Measurements from ENCODE around the gene MSI2. TPM values are rescaled to one million over a fixed set of nuclear protein-coding genes. Genes with fewer than 3 reads are reported as not detected.

MSI2 gene
- total RNA-seq, 1 donor from 2014 or later = 26.6 TPM

GRCh38 chr17:57387575-57387974, 131.3 kb downstream of the MSI2 start:
- H3K4me3 ChIP-seq (ENCODE audit: low read depth, low read length) = no peak overlapping the region
- DNase-seq (ENCODE audit: low read depth) = no peak
- TF ChIP-seq, protein P1, sequence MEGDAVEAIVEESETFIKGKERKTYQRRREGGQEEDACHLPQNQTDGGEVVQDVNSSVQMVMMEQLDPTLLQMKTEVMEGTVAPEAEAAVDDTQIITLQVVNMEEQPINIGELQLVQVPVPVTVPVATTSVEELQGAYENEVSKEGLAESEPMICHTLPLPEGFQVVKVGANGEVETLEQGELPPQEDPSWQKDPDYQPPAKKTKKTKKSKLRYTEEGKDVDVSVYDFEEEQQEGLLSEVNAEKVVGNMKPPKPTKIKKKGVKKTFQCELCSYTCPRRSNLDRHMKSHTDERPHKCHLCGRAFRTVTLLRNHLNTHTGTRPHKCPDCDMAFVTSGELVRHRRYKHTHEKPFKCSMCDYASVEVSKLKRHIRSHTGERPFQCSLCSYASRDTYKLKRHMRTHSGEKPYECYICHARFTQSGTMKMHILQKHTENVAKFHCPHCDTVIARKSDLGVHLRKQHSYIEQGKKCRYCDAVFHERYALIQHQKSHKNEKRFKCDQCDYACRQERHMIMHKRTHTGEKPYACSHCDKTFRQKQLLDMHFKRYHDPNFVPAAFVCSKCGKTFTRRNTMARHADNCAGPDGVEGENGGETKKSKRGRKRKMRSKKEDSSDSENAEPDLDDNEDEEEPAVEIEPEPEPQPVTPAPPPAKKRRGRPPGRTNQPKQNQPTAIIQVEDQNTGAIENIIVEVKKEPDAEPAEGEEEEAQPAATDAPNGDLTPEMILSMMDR (conservative IDR thresholded peaks at IDR 0.05; ENCODE audit: low read depth, low read length) = no peak

DNA sequence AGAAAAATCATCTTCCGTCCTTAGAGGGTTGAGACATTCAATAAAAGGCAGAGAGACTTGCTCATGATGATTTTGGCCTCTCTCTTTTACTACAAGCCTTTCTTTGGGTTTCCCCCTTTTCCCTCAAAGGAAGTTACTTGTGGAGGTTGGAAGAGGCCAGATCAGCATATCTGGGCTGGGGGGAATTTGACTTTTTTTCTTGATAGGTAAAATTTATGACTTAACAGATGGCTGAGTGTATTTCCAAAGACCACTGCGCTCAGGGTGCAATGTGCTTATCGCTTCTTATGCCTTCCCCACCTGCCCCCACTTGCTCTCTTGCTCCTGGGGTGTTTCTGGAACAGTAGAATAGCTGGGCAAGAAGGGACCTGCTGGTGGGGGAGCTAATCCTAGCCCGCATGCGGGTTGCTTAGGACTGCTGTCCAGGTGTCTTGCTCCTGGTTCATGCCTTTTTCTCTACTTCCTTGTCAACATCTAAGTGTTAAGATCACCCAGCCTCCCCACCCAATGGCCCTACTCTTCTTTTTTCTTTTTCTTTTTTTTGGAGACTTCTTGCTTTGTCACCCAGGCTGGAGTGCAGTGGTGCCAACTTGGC, 131.9 kb downstream of the MSI2 start:
- TF ChIP-seq, protein P1 (conservative IDR thresholded peaks at IDR 0.05; ENCODE audit: low read depth, low read length) = no peak
- no peak overlapping the region for H3K4me3 ChIP-seq (ENCODE audit: low read depth, low read length)
- DNase-seq (ENCODE audit: low read depth) = no peak

DNA sequence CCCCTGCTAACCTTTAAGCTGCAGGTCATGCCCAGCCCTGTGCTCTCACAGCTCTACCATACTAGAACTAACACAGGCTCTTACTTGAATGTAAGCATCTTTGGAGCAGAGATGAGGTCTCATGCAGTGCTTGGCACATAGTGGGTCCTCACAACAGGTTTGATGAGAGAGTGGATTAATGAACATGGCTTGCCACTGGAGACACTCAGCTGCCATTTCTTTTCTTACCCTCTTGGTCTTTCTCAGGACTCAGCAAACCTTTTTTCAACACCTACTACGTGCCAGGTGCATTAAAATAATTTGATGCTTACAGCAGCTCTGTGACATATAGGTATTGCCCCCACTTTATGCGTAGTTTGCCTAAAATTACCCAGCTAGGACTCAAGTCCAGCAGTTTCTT, 133.2 kb downstream of the MSI2 start:
- DNase-seq (ENCODE audit: low read depth) = no peak
- TF ChIP-seq, protein P1 (conservative IDR thresholded peaks at IDR 0.05; ENCODE audit: low read depth, low read length) = no peak
- H3K4me3 ChIP-seq (ENCODE audit: low read depth, low read length) = no peak overlapping the region

GRCh38 chr17:57391076-57391825, 134.9 kb downstream of the MSI2 start:
- TF ChIP-seq, protein P1 (conservative IDR thresholded peaks at IDR 0.05; ENCODE audit: low read depth, low read length) = no peak
- DNase-seq (ENCODE audit: low read depth) = no peak
- H3K4me3 ChIP-seq (ENCODE audit: low read depth, low read length) = no peak overlapping the region

DNA sequence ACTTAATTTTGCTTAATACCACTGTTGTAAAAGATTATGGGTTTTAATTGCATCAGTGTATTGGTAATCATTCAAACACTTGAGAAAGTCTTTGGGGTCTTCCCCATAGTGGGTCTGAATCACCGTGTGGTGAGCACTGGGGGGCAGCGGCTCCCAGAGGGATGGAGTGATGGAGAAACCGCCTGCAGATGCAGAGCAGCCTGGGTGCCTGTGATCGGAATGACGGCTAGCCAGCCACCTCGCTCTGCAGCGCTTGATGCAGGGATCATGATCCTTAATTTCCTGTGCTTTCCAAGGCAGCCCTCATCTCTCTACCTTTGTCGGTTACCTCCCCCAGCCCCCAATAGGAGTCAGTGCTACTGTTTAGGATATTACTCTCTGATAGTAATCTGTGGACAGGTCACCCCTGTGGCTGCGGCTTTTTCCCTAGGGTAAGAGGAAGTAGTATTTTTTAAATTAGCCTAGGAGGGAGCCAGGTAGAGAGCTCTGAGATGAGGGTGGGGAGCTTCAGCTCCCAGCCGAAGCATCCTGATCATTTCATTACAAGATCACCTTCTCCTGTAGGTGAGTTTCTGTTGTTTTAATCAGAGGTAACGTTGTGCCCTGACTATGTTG, 135.6 kb downstream of the MSI2 start:
- TF ChIP-seq, protein P1 (conservative IDR thresholded peaks at IDR 0.05; ENCODE audit: low read depth, low read length) = no peak
- H3K4me3 ChIP-seq (ENCODE audit: low read depth, low read length) = no peak overlapping the region
- DNase-seq (ENCODE audit: low read depth) = no peak

DNA sequence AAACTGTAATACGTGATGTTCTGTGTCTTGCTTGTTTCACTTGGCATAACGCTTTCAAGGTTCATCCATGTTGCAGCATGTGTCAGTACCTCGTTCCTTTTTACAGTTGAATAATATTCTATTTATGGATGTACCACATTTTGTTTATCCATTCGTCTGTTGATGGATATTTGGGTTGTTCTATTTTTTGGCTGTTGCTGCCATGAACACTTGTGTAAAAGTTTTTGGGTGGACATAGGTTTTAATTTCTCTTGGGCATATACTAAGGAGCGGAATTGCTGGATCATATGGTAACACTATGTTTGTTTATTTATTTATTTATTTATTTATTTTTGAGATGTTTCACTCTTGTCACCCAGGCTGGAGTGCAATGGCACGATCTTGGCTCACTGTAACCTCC, 137.0 kb downstream of the MSI2 start:
- DNase-seq (ENCODE audit: low read depth) = no peak
- TF ChIP-seq, protein P1 (conservative IDR thresholded peaks at IDR 0.05; ENCODE audit: low read depth, low read length) = no peak
- no peak overlapping the region for H3K4me3 ChIP-seq (ENCODE audit: low read depth, low read length)
